Fibroblast of gingiva (primary cell): ENCODE measurements around the gene TAS2R20.
A peak's percentile ranks its signal among the peaks of the same experiment; 100 is the strongest.

Source experiments
- DNase-seq: peaks from one replicate; pipeline ENCODE4 v3.0.0-alpha.2; 2011; ENCODE audit warnings: low read depth

TAS2R20 gene

DNA sequence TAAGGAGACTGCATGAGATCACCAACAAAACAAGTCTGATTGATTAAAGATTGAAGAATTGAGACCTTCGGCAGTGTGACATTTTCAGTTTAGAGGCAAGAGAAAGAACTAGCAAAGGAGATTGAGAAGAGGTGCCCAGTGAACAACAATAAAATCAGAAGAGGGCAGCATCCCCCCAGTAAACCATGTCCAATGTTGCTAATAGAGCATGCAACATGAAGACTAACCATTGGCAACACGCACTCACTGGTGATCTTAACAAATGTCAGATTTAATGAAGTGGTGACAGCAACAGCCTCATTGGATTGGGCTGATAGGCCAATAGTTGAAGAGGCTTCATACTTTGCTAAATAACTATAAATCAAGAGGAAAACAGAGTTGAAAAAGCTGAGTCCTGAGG is 38.3 kb downstream of the TAS2R20 start:
- DNase-seq: peak; percentile 17

DNA sequence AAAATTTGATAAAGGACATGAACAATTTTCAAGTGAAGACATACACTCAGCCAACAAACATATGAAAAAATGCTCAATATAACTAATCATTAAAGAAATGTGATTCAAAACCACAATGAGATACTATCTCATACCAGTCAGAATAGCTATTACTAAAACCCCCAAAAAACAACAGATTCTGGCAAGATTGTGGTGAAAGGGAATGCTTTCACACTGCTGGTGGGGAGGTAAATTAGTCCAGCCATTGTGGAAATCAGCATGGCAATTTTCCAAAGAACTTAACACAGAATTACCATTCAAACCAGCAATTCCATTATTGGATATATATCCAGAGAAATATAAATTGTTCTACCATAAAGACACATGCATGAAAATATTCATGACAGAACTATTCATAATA is 40.4 kb downstream of the TAS2R20 start:
- no peak for DNase-seq

DNA sequence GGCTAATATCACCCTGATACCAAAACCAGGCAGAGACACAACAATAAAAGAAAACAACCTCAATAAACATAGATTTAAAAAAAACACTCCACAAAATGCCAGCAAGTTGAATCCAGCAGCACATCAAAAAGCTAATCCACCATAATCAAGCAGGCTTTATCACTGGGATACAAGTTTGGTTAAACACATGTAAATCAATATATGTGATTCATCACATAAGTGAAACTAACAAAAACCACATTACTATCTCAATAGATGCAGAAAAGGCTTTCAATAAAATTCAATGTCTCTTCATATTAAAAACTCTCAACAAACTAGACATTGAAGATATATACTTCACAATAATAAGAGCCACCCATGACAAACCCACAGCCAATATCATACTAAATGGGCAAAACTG is 42.0 kb downstream of the TAS2R20 start:
- DNase-seq: no peak

DNA sequence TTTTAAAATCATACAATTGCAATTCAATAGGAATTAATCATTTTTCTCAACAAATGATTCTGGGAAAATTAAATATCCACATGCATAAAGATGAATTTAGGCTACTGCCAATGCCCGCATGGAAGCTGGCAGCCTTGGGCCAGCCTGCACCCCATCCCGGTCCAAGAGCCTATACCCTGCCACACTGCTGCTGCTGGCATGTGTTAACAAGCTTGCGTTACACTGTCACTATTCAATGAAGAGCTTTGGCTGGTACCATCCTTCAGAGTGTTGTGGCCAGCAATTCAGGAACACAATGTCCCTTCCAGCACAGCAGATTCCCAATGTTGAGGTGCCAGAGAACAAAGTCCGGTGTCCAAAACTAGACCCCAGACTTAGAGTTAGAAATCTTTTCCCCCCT is 45.5 kb downstream of the TAS2R20 start:
- no peak for DNase-seq
